Ureter (tissue), 1 donor: ENCODE measurements around the gene NIF3L1. TPM values are rescaled to one million over a fixed set of nuclear protein-coding genes. Genes with fewer than 3 reads are reported as not detected.
"Not testable (repeated sequence)": the region's sequence is repeated elsewhere in the genome, so short reads cannot be mapped to it uniquely, and the experiment has no call there.

Experiments used
- DNase-seq: peaks from one replicate; pipeline ENCODE4 v3.0.0-alpha.2; 2020; ENCODE audit warnings: low spot score
- total RNA-seq: library from RNA; stranded (reverse); gene quantifications from one replicate; pipeline ENCODE4 v1.2.4, GENCODE V29; 2023
- donor health status: DM: yes; HTN: yes; CAD: no.

Gene NIF3L1
- total RNA-seq, 1 donor from 2014 or later, result 30.8 TPM

GRCh38 chr2:200871151-200871550 lies 18.0 kb upstream of the NIF3L1 start:
- DNase-seq, result no peak

- DNase-seq, result no peak
These were observed 15.6 kb upstream of the NIF3L1 start for GRCh38 chr2:200873560-200873959.

- DNase-seq, result no peak
These were observed 11.7 kb upstream of the NIF3L1 start for GRCh38 chr2:200877443-200877842.

- DNase-seq, result no peak
These were observed 10.8 kb upstream of the NIF3L1 start for GRCh38 chr2:200878289-200878880.

- not testable (repeated sequence) for DNase-seq
These were observed 7.4 kb upstream of the NIF3L1 start for GRCh38 chr2:200881715-200882249.

- no peak for DNase-seq
These were observed 10.3 kb downstream of the NIF3L1 start for GRCh38 chr2:200899482-200899881.

GRCh38 chr2:200901459-200902072 lies 12.4 kb downstream of the NIF3L1 start:
- peak; percentile 67 for DNase-seq

- peak; percentile 72 for DNase-seq
These were observed 16.6 kb downstream of the NIF3L1 start for GRCh38 chr2:200905618-200906296.

- DNase-seq, result no peak
These were observed 20.8 kb downstream of the NIF3L1 start for GRCh38 chr2:200909958-200910357.

- no peak for DNase-seq
These were observed 24.5 kb downstream of the NIF3L1 start for GRCh38 chr2:200913654-200914053.

GRCh38 chr2:200922439-200922838 lies 33.3 kb downstream of the NIF3L1 start:
- DNase-seq, result no peak

GRCh38 chr2:200929334-200930249 lies 40.4 kb downstream of the NIF3L1 start:
- no peak for DNase-seq

GRCh38 chr2:200930947-200931626 lies 41.9 kb downstream of the NIF3L1 start:
- DNase-seq, result no peak

GRCh38 chr2:200939832-200940231 lies 50.7 kb downstream of the NIF3L1 start:
- DNase-seq, result no peak

GRCh38 chr2:200943527-200944105 lies 54.4 kb downstream of the NIF3L1 start:
- no peak for DNase-seq

GRCh38 chr2:200944467-200945394 lies 55.6 kb downstream of the NIF3L1 start:
- DNase-seq, result no peak

- no peak for DNase-seq
These were observed 56.2 kb downstream of the NIF3L1 start for GRCh38 chr2:200945395-200945729.

GRCh38 chr2:200950378-200950777 lies 61.2 kb downstream of the NIF3L1 start:
- no peak for DNase-seq
